Measurements from ENCODE around the gene RGS16.

DNA sequence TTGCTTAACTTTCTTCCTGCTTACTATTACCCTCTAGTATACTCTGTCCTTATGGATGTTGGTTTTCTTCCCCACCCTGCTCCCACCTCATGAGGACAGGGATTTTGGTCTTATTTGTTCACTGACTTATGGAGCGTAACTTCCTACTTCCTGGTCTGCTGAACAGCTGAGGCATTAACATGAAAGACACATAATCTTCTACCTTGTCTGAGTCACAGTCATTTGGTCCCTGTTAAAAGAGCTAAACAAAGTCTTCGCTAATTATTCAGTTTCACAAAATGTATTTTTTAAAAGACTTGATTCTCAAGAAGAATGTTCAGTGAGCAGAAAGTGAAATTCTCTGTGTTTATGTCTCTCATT is 33.6 kb downstream of the RGS16 start:
- TF ChIP-seq EZH2phosphoT487 (IDR thresholded peaks at IDR 0.05; ENCODE audit: insufficient read depth, low read depth) (no peak), EZH2 (IDR thresholded peaks at IDR 0.05; ENCODE audit: insufficient read depth, poor library complexity, severe bottlenecking) (no peak)
